Neural cell (in vitro differentiated cells): ENCODE results near the gene TCF12. TPM values are rescaled to one million over a fixed set of nuclear protein-coding genes. Genes with fewer than 3 reads are reported as not detected.
"Not testable (repeated sequence)": the region's sequence is repeated elsewhere in the genome, so short reads cannot be mapped to it uniquely, and the experiment has no call there.

Experiments
- H2AFZ ChIP-seq: fragments of 200-600, 300-800 bp; sonication (generic), shearing (Covaris generic); 2 replicates; pipeline ENCODE4 v1.6.0; 2014; ENCODE audit warnings: low read depth, mild to moderate bottlenecking, antibody characterized with exemption, low read length, moderate library complexity
- H3F3A ChIP-seq: fragments of 200-600 bp; shearing (Covaris generic); 2 replicates; pipeline ENCODE4 v1.6.1; 2016; ENCODE audit warnings: mild to moderate bottlenecking, moderate library complexity, mixed read lengths, antibody characterized with exemption, low read length; ENCODE audit not compliant: insufficient read depth, poor library complexity, severe bottlenecking
- H3K27ac ChIP-seq: fragments of 200-600, 300-800 bp; sonication (generic), shearing (Covaris generic); 2 replicates; pipeline ENCODE4 v1.5.1; 2014; ENCODE audit warnings: mild to moderate bottlenecking, low read length, moderate library complexity
- H3K27me3 ChIP-seq: fragments of 300-800, 200-600 bp; sonication (generic), shearing (Covaris generic); 2 replicates; pipeline ENCODE4 v1.6.0; 2014; ENCODE audit warnings: mild to moderate bottlenecking, low read depth, low read length, moderate library complexity; ENCODE audit not compliant: insufficient read depth
- H3K36me3 ChIP-seq: fragments of 300-800, 200-600 bp; sonication (generic), shearing (Covaris generic); 2 replicates; pipeline ENCODE4 v1.5.1; 2014; ENCODE audit warnings: mild to moderate bottlenecking, antibody characterized with exemption, low read length, moderate library complexity; ENCODE audit not compliant: insufficient read depth
- H3K4me2 ChIP-seq: fragments of 300-800, 200-600 bp; sonication (generic), shearing (Covaris generic); 2 replicates; pipeline ENCODE4 v1.6.0; 2014; ENCODE audit warnings: mild to moderate bottlenecking, low read length
- H3K4me3 ChIP-seq: fragments of 300-800, 200-600 bp; sonication (generic), shearing (Covaris generic); 2 replicates; pipeline ENCODE4 v1.5.1; 2014; ENCODE audit warnings: mild to moderate bottlenecking, low read length, moderate library complexity
- H3K79me2 ChIP-seq: fragments of 200-600 bp; shearing (Covaris generic); replicated peaks from 2 replicates; pipeline ENCODE4 v1.6.0; 2014; ENCODE audit warnings: mild to moderate bottlenecking, low read length, moderate library complexity; ENCODE audit not compliant: insufficient read depth
- H3K9ac ChIP-seq: fragments of 300-800, 200-600 bp; sonication (generic), shearing (Covaris generic); 2 replicates; pipeline ENCODE4 v1.6.1; 2016; ENCODE audit warnings: mild to moderate bottlenecking, low read length, mixed read lengths
- H3K9me2 ChIP-seq: fragments of 200-600 bp; shearing (Covaris generic); 2 replicates; pipeline ENCODE4 v1.6.1; 2016; ENCODE audit warnings: mild to moderate bottlenecking, low read length, mixed read lengths; ENCODE audit not compliant: insufficient read depth
- H3K9me3 ChIP-seq: fragments of 200-600, 300-800 bp; sonication (generic), shearing (Covaris generic); 2 replicates; pipeline ENCODE4 v1.6.1; 2016; ENCODE audit warnings: mild to moderate bottlenecking, mixed run types, low read length, moderate library complexity, mixed read lengths
- H4K20me1 ChIP-seq: fragments of 200-600 bp; shearing (Covaris generic); 2 replicates; pipeline ENCODE4 v1.6.1; 2016; ENCODE audit warnings: mild to moderate bottlenecking, mixed run types; ENCODE audit not compliant: insufficient read depth
- EZH2 ChIP-seq: fragments of 200-600, 300-800 bp; shearing (Covaris generic), sonication (generic); IDR thresholded peaks from 2 replicates; pipeline ENCODE4 v1.6.1; 2014; ENCODE audit warnings: antibody characterized with exemption, low read length, borderline replicate concordance, mild to moderate bottlenecking; ENCODE audit not compliant: insufficient read depth, poor library complexity, severe bottlenecking
- POLR2AphosphoS5 ChIP-seq: IDR thresholded peaks from 2 replicates; pipeline ENCODE4 v1.6.1; 2012
- RAD21 ChIP-seq: fragments of 450-650 bp; conservative IDR thresholded peaks from 2 replicates; pipeline ENCODE4 v1.6.1; 2014; ENCODE audit warnings: antibody characterized with exemption, mild to moderate bottlenecking, moderate library complexity
- SMC3 ChIP-seq: fragments of 450-650 bp; conservative IDR thresholded peaks from 2 replicates; pipeline ENCODE4 v1.6.1; 2014; ENCODE audit warnings: antibody characterized with exemption, mild to moderate bottlenecking, moderate library complexity; ENCODE audit not compliant: poor library complexity
- TAF1 ChIP-seq: IDR thresholded peaks from 2 replicates; pipeline ENCODE4 v1.6.1; 2012; ENCODE audit warnings: low read depth
- polyA plus RNA-seq: library from polyadenylated mRNA; depleted of rRNA; stranded (reverse); fragments of >200 nt; gene quantifications from 2 replicates; pipeline ENCODE4 v1.2.3, GENCODE V29; 2014
- TF ChIP-seq, protein P1 (sequence below): IDR thresholded peaks from 2 replicates; pipeline ENCODE4 v1.6.1; 2012; ENCODE audit warnings: borderline replicate concordance
- TF ChIP-seq, protein P2 (sequence below): fragments of 450-650 bp; IDR thresholded peaks from 2 replicates; pipeline ENCODE4 v1.5.1; 2014; ENCODE audit warnings: antibody characterized with exemption, mild to moderate bottlenecking, moderate library complexity; ENCODE audit not compliant: poor library complexity, severe bottlenecking

The TCF12 gene
- polyA plus RNA-seq, 1 donor from 2014 or later = 52.7 TPM

DNA sequence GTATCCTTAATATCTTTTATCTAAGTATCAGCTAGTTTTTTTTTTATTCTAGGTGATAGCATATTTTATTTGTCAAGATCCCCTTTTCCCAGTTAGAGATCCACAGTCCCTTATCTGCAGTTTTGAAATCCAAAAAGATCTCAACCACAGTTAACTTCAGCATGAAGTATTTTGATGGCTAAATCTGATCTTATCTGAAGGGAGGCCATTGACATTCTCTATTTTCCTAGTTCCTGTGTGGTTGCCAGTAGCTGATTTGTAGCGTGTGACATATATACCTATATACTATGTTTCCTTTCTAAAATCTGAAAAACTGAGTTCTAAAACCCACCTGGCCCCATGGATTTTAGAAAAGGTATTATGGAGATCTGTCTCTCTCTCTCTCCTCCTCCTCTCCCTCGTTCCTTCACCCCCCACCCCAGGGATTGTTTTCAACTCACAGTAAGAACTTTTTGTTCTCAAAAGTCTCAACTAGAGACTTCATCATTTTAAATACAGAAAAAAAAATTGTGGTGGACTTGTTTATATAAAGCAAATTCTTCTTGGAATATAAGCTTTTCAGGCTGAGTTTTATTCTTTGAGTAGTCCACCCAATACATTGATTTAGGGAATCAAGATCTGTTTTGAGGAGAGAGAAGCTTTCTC lies 12.3 kb downstream of the TCF12 start:
- Histone ChIP-seq H3K9me2 (no peaks in the 10 kb centered on the region), H3K9ac (no peak overlapping the region), H4K20me1 (no peaks in the 10 kb centered on the region), H3K27ac (no peak overlapping the region), H3K36me3 (no peaks in the 10 kb centered on the region), H3K4me2 (no peak overlapping the region), H3K4me3 (no peak overlapping the region), H3F3A (no peaks in the 10 kb centered on the region), H3K79me2 (peaks cover 96% of the 10 kb centered on the region), H3K9me3 (no peaks in the 10 kb centered on the region), H2AFZ (no peak overlapping the region), H3K27me3 (no peaks in the 10 kb centered on the region)
- TF ChIP-seq, protein P1, sequence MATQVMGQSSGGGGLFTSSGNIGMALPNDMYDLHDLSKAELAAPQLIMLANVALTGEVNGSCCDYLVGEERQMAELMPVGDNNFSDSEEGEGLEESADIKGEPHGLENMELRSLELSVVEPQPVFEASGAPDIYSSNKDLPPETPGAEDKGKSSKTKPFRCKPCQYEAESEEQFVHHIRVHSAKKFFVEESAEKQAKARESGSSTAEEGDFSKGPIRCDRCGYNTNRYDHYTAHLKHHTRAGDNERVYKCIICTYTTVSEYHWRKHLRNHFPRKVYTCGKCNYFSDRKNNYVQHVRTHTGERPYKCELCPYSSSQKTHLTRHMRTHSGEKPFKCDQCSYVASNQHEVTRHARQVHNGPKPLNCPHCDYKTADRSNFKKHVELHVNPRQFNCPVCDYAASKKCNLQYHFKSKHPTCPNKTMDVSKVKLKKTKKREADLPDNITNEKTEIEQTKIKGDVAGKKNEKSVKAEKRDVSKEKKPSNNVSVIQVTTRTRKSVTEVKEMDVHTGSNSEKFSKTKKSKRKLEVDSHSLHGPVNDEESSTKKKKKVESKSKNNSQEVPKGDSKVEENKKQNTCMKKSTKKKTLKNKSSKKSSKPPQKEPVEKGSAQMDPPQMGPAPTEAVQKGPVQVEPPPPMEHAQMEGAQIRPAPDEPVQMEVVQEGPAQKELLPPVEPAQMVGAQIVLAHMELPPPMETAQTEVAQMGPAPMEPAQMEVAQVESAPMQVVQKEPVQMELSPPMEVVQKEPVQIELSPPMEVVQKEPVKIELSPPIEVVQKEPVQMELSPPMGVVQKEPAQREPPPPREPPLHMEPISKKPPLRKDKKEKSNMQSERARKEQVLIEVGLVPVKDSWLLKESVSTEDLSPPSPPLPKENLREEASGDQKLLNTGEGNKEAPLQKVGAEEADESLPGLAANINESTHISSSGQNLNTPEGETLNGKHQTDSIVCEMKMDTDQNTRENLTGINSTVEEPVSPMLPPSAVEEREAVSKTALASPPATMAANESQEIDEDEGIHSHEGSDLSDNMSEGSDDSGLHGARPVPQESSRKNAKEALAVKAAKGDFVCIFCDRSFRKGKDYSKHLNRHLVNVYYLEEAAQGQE = no peak
- TF ChIP-seq RAD21 (no peak), EZH2 (no peak), TAF1 (no peak)

- Histone ChIP-seq H3K4me3 (no peak overlapping the region), H3F3A (no peaks in the 10 kb centered on the region), H3K36me3 (no peaks in the 10 kb centered on the region), H2AFZ (no peak overlapping the region), H3K27ac (no peak overlapping the region), H4K20me1 (no peaks in the 10 kb centered on the region), H3K27me3 (no peaks in the 10 kb centered on the region), H3K79me2 (peaks cover 99% of the 10 kb centered on the region), H3K9me3 (no peaks in the 10 kb centered on the region), H3K9ac (no peak overlapping the region), H3K4me2 (no peak overlapping the region), H3K9me2 (no peaks in the 10 kb centered on the region)
- no peak for TF ChIP-seq EZH2
- TF ChIP-seq POLR2AphosphoS5 = no peak
- TF ChIP-seq, protein P2, sequence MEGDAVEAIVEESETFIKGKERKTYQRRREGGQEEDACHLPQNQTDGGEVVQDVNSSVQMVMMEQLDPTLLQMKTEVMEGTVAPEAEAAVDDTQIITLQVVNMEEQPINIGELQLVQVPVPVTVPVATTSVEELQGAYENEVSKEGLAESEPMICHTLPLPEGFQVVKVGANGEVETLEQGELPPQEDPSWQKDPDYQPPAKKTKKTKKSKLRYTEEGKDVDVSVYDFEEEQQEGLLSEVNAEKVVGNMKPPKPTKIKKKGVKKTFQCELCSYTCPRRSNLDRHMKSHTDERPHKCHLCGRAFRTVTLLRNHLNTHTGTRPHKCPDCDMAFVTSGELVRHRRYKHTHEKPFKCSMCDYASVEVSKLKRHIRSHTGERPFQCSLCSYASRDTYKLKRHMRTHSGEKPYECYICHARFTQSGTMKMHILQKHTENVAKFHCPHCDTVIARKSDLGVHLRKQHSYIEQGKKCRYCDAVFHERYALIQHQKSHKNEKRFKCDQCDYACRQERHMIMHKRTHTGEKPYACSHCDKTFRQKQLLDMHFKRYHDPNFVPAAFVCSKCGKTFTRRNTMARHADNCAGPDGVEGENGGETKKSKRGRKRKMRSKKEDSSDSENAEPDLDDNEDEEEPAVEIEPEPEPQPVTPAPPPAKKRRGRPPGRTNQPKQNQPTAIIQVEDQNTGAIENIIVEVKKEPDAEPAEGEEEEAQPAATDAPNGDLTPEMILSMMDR = no peak
- TF ChIP-seq SMC3 = no peak
- no peak for TF ChIP-seq TAF1
Observed at GRCh38 chr15:56931639-56932508, 13.4 kb downstream of the TCF12 start.

GRCh38 chr15:56932509-56932868 lies 14.0 kb downstream of the TCF12 start:
- not testable (repeated sequence) for H3K9me3 ChIP-seq, H3K27me3 ChIP-seq, H3K9me2 ChIP-seq, H3K36me3 ChIP-seq, H3K4me3 ChIP-seq, H3F3A ChIP-seq, H4K20me1 ChIP-seq, H3K9ac ChIP-seq, H3K27ac ChIP-seq, H3K4me2 ChIP-seq, H2AFZ ChIP-seq
- H3K79me2 ChIP-seq = peaks cover 99% of the 10 kb centered on the region
